T47D (cell line): ENCODE measurements around the gene BPIFB6.

ENCODE experiments used
- DNase-seq, 2 experiments: peaks; one replicate each; pipeline versions ENCODE4 v3.0.0 to v3.0.0-alpha.2; 2011 to 2012; ENCODE audit warnings: low read depth in 1 of 2, low spot score in 1 of 2
- JUND ChIP-seq: IDR thresholded peaks from 2 replicates; pipeline ENCODE4 v1.6.1; 2012; ENCODE audit warnings: low read depth
- in situ Hi-C: cut with HindIII; loops from 2 replicates; pipeline ENCODE4 v1.10.0; 2016; ENCODE audit warnings: low sequenced_read_pairs, low pct_unique_long_range_greater_than_20kb

BPIFB6 gene

GRCh38 chr20:33023439-33024242 lies 7.8 kb upstream of the BPIFB6 start:
- no peak for TF ChIP-seq JUND
- no peak for DNase-seq
- in situ Hi-C loops = no loop called here

- DNase-seq = no peak
- in situ Hi-C loops = no loop called here
- no peak for TF ChIP-seq JUND
Observed at GRCh38 chr20:33024243-33024560, 7.2 kb upstream of the BPIFB6 start.

- TF ChIP-seq JUND = no peak
- DNase-seq = no peak
- in situ Hi-C loops = no loop called here
Observed at GRCh38 chr20:33024609-33025317, 6.7 kb upstream of the BPIFB6 start.

- no peak for DNase-seq
- in situ Hi-C loops = no loop called here
- no peak for TF ChIP-seq JUND
Observed at GRCh38 chr20:33025318-33025876, 6.1 kb upstream of the BPIFB6 start.

GRCh38 chr20:33026072-33026778 lies 5.2 kb upstream of the BPIFB6 start:
- no peak for DNase-seq
- in situ Hi-C loops = no loop called here
- no peak for TF ChIP-seq JUND

- in situ Hi-C loops = no loop called here
- TF ChIP-seq JUND = no peak
- DNase-seq = no peak
Observed at GRCh38 chr20:33026779-33027759, 4.4 kb upstream of the BPIFB6 start.

GRCh38 chr20:33027769-33028751 lies 3.4 kb upstream of the BPIFB6 start:
- no peak for DNase-seq
- TF ChIP-seq JUND = no peak
- in situ Hi-C loops = no loop called here

GRCh38 chr20:33028875-33029274 lies 2.6 kb upstream of the BPIFB6 start:
- no peak for TF ChIP-seq JUND

GRCh38 chr20:33030076-33030475 lies 1.4 kb upstream of the BPIFB6 start:
- no peak for DNase-seq
- in situ Hi-C loops = no loop called here
- no peak for TF ChIP-seq JUND

More at GRCh38 chr20:33028875-33029274, 2.6 kb upstream of the BPIFB6 start:
- in situ Hi-C loops = no loop called here
- DNase-seq = no peak

- in situ Hi-C loops = no loop called here
- DNase-seq = no peak
- TF ChIP-seq JUND = no peak
Observed at GRCh38 chr20:33030569-33030968, 879 bp upstream of the BPIFB6 start.

- in situ Hi-C loops = no loop called here
- DNase-seq = no peak
- TF ChIP-seq JUND = no peak
Observed at GRCh38 chr20:33032555-33032954, 1.1 kb downstream of the BPIFB6 start.
